ENCODE data around the gene AK5.
A peak's percentile ranks its signal among the peaks of the same experiment; 100 is the strongest.

AK5 gene

DNA sequence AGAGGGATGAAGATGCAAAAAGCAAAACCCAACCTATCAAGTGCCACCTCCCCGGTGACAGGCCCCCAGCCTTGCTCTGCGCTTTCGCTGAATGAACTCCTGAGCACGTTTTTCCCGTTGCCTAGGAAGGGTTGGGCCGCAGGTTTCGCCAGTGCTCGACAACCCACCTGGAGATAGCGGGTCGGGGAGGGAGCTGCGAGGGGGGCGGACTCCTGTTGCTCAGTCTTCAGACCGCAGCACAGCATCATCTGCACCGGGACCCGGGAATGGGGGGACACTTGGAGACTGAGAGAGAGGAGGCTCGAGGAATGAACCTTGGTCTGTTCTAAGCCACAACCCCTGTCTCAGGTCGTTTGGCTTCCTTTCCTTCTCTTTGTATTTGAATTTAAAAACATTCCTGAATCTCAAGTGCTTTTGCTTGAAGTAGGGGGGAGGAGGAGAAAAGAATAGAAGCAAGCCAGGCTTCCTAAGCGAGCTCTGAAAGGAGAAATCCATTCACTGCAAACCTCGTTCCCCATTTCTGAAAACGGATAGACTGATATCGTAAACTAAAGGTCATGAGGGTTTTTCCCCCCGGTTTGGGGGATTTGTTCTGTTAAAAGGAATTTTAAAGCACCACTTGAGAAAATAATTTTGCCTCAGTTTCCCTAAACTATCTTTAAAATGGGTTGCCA, 1.2 kb downstream of the AK5 start:
- H3K4me3 ChIP-seq (ENCODE audit: control insufficient read depth, low read depth, low read length), result peak overlapping the region; percentile 80
- DNase-seq (ENCODE audit: low read depth), result no peak
- TF ChIP-seq, protein P1, sequence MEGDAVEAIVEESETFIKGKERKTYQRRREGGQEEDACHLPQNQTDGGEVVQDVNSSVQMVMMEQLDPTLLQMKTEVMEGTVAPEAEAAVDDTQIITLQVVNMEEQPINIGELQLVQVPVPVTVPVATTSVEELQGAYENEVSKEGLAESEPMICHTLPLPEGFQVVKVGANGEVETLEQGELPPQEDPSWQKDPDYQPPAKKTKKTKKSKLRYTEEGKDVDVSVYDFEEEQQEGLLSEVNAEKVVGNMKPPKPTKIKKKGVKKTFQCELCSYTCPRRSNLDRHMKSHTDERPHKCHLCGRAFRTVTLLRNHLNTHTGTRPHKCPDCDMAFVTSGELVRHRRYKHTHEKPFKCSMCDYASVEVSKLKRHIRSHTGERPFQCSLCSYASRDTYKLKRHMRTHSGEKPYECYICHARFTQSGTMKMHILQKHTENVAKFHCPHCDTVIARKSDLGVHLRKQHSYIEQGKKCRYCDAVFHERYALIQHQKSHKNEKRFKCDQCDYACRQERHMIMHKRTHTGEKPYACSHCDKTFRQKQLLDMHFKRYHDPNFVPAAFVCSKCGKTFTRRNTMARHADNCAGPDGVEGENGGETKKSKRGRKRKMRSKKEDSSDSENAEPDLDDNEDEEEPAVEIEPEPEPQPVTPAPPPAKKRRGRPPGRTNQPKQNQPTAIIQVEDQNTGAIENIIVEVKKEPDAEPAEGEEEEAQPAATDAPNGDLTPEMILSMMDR (conservative IDR thresholded peaks at IDR 0.05; ENCODE audit: control insufficient read depth, insufficient read depth, low read depth, low read length), result no peak

DNA sequence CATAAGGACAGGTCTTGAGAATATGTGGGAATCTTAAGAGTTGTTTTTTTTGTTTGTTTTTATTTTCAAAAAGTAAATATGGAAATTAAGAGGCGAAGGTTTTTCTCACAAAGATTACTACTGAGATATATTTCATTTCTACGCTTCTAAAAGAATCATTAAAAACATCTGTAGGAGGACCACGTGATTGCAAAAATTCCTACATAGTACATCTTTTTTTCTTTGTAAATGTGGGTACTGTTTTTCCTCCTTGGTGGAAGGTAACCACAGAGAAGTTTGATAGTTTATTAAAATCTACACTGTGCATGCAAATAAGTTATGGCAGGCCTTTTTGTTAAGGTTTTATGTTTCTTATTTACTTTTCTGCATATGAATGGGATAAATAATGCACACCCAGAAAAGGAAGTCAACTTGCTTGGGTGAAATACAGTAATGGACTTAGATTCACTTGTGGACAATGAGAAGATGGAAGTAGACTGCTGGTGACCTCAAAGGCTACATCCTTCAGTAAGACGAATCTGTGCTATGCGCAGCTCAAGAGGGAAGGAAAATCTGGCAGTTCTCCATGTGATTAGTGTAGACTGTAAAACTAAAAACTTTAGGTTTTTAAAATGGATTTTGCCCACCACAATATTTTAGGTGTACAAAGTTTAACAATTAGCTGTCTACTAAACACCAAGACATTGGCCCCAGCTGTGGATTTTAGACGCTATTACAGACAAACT, 2.0 kb downstream of the AK5 start:
- DNase-seq (ENCODE audit: low read depth), result no peak
- H3K4me3 ChIP-seq (ENCODE audit: control insufficient read depth, low read depth, low read length), result no peak overlapping the region
- TF ChIP-seq, protein P1 (conservative IDR thresholded peaks at IDR 0.05; ENCODE audit: control insufficient read depth, insufficient read depth, low read depth, low read length), result no peak

DNA sequence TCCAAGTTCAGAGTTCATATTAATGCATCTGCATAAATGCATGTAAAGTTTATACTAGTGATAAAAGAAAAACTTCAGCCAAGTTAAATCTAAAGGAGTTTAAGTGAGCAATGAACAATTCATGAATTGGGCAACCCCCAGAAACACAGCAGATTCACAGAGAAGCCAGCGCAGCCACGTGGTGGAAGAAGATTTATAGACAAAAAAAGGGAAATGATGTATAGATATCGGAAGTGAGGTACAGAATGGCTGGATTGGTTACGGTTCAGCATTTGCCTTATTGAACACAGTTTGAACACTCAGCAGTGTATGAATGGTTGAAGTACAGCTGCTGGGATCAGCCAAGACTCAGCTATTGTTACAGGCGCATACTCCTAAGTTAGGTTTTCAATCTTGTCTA, 5.7 kb downstream of the AK5 start:
- TF ChIP-seq, protein P1 (conservative IDR thresholded peaks at IDR 0.05; ENCODE audit: control insufficient read depth, insufficient read depth, low read depth, low read length), result no peak
- no peak for DNase-seq (ENCODE audit: low read depth)
- H3K4me3 ChIP-seq (ENCODE audit: control insufficient read depth, low read depth, low read length), result no peak overlapping the region

DNA sequence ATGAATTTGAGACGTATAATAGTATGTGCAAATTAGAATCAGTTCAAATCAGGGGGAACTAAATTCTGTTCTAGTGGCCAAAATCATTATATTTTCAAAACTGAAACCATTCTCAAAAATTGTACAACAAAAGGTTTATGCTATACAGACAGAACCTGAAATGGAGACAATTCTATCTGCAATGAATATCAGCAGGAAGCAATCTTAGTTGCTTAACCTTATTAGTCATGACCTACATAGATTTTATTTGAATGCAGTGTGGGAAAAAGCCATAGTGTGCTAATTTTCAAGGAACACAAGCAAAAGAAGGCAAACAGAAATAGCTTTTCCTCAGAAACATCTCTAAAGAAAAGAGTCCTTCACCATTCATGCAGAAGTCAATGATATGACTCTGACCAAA, 6.5 kb downstream of the AK5 start:
- TF ChIP-seq, protein P1 (conservative IDR thresholded peaks at IDR 0.05; ENCODE audit: control insufficient read depth, insufficient read depth, low read depth, low read length), result no peak
- peak; percentile 45 for DNase-seq (ENCODE audit: low read depth)
- no peak overlapping the region for H3K4me3 ChIP-seq (ENCODE audit: control insufficient read depth, low read depth, low read length)

DNA sequence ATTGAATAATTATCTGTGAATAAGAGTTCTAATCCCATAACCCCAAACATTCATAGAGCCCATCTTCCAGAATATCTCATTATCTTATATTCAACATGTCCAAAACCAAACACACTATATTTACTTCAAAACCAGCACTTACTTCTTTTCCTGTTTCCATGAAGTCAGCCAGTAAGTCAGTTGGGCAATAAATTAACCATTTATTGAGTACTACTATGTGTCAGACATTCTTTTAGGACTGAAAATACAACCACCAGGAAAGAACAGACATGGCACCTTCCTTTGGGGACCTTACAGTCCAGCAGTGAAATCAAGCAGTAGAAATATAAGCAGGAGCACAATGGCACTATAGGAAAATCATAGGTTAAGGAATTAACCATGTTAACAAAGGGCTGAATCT, 8.8 kb downstream of the AK5 start:
- DNase-seq (ENCODE audit: low read depth), result no peak
- TF ChIP-seq, protein P1 (conservative IDR thresholded peaks at IDR 0.05; ENCODE audit: control insufficient read depth, insufficient read depth, low read depth, low read length), result no peak
- no peak overlapping the region for H3K4me3 ChIP-seq (ENCODE audit: control insufficient read depth, low read depth, low read length)

DNA sequence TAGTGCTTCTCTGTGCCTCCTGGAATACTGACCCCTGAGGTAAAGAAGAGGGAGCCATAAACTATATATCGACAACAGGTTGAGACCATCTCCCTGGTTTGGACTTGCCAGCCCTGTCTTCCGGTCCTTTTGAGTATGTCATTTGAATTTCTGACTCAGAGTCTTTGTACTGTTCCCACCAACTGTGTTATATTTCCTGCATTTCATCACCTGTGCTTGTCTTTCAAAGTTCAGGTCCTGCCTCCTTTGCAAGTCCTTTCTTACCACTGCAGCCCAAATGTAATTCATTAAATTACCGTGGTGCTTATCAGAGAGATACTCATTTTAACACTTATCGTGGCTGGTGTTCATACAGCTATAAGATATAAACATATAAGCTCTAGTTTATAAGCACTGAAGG, 10.7 kb downstream of the AK5 start:
- DNase-seq (ENCODE audit: low read depth), result no peak
- no peak overlapping the region for H3K4me3 ChIP-seq (ENCODE audit: control insufficient read depth, low read depth, low read length)
- TF ChIP-seq, protein P1 (conservative IDR thresholded peaks at IDR 0.05; ENCODE audit: control insufficient read depth, insufficient read depth, low read depth, low read length), result no peak

Measured in fibroblast of mammary gland (primary cell).